DMS79 (cell line): ENCODE measurements around the gene SIRPG.

Experiments
- DNase-seq: peaks from one replicate; lab custom pipeline; 2025; lab: John Stamatoyannopoulos, UW

Gene SIRPG

GRCh38 chr20:1595333-1595732, 62.2 kb downstream of the SIRPG start:
- no peak for DNase-seq

GRCh38 chr20:1588533-1589460, 68.8 kb downstream of the SIRPG start:
- DNase-seq, result no peak

GRCh38 chr20:1587781-1588532, 69.6 kb downstream of the SIRPG start:
- no peak for DNase-seq

GRCh38 chr20:1579488-1579887, 78.1 kb downstream of the SIRPG start:
- DNase-seq, result no peak
